HG02763 (cell line): ENCODE measurements around the gene PDCD4.

Experiments
- ATAC-seq: cut with Tn5 transposase; IDR thresholded peaks from one replicate; pipeline ENCODE4 v1.9.1; 2021; ENCODE audit warnings: mild to moderate bottlenecking, moderate library complexity; ENCODE audit not compliant: unreplicated experiment

PDCD4 gene

GRCh38 chr10:110860576-110861241, 11.0 kb upstream of the PDCD4 start:
- peak; percentile 44 for ATAC-seq

GRCh38 chr10:110861476-110861875, 10.3 kb upstream of the PDCD4 start:
- ATAC-seq, result no peak

- no peak for ATAC-seq
Observed at GRCh38 chr10:110861930-110862649, 9.6 kb upstream of the PDCD4 start.

- no peak for ATAC-seq
Observed at GRCh38 chr10:110862961-110863360, 8.8 kb upstream of the PDCD4 start.

GRCh38 chr10:110863361-110863760, 8.4 kb upstream of the PDCD4 start:
- ATAC-seq, result no peak

- ATAC-seq, result no peak
Observed at GRCh38 chr10:110863956-110864355, 7.8 kb upstream of the PDCD4 start.

- ATAC-seq, result peak; percentile 56
Observed at GRCh38 chr10:110864662-110865140, 7.0 kb upstream of the PDCD4 start.

GRCh38 chr10:110865186-110865808, 6.4 kb upstream of the PDCD4 start:
- ATAC-seq, result no peak

GRCh38 chr10:110865809-110866482, 5.8 kb upstream of the PDCD4 start:
- ATAC-seq, result no peak

GRCh38 chr10:110867011-110867806, 4.5 kb upstream of the PDCD4 start:
- ATAC-seq, result peak; percentile 20

GRCh38 chr10:110867807-110868465, 3.8 kb upstream of the PDCD4 start:
- no peak for ATAC-seq

- ATAC-seq, result no peak
Observed at GRCh38 chr10:110868981-110869380, 2.7 kb upstream of the PDCD4 start.

GRCh38 chr10:110870823-110871297, 868 bp upstream of the PDCD4 start:
- no peak for ATAC-seq

GRCh38 chr10:110872145-110872983, 636 bp downstream of the PDCD4 start:
- ATAC-seq, result peak; percentile 38

GRCh38 chr10:110872984-110873923, 1.5 kb downstream of the PDCD4 start:
- no peak for ATAC-seq

GRCh38 chr10:110873951-110874350, 2.2 kb downstream of the PDCD4 start:
- ATAC-seq, result no peak

- no peak for ATAC-seq
Observed at GRCh38 chr10:110876000-110876399, 4.3 kb downstream of the PDCD4 start.

- ATAC-seq, result no peak
Observed at GRCh38 chr10:110876788-110877187, 5.1 kb downstream of the PDCD4 start.
